HG02571 (cell line): ENCODE measurements around the gene ATP8B4.
"Not testable (repeated sequence)": the region's sequence is repeated elsewhere in the genome, so short reads cannot be mapped to it uniquely, and the experiment has no call there.

ENCODE experiments used
- ATAC-seq: cut with Tn5 transposase; IDR thresholded peaks from one replicate; pipeline ENCODE4 v1.9.1; 2021; ENCODE audit warnings: mild to moderate bottlenecking, moderate library complexity; ENCODE audit not compliant: unreplicated experiment

ATP8B4 gene

DNA sequence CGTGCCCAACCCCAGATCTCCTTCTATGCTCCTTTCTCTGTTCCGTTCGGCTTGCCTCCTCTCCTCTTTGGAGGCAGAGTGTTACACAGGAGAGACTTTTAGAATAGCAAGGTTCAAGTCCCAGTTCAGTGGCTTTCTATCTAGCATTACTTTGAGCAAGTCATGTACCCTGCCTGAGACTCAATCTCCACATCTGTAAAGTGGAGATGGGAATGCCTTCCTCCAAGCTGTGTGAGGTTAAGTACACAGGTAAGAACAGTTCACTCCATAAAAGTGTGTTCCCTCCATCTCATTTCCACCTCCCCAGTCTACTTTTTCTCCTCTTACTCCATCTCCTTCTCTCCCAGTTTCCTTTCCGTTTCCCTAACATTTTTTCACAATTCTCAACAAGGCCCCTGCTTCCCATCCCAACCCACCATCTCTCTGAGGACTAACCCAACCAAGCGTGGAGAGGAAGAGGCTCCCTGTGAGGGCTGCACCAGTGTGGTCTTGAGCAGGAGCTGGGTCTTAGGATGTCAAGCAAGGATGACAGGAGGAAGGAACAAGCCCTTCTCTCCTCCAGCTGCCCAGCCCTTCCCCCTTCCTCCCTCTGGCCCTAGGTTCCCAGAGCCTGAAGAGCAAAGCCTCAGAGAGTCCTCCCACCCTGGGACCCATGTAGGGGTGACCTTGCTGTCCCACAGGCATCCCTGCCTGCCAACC is 6.4 kb downstream of the ATP8B4 start:
- ATAC-seq = no peak

DNA sequence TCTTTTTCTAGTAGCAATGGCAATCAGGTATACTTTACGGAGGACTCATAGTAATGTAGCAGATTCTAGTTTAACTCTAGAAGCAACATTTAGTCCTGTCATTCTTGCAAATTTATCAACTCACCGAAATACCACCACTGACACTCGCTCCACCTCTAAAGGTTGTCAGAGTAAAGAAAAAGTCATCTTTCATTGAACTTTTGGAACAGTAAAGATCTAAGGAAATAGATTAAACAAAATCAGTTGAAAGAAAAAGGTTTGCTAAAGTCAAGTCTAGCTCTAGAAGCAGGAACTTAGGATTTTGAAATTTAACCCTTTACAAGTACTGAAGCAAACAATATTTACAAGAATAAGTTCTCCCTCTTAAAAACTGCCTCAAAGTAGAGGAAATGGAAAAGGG is 8.7 kb downstream of the ATP8B4 start:
- no peak for ATAC-seq

- ATAC-seq = no peak
These were observed 9.7 kb downstream of the ATP8B4 start for GRCh38 chr15:50109076-50109987.

DNA sequence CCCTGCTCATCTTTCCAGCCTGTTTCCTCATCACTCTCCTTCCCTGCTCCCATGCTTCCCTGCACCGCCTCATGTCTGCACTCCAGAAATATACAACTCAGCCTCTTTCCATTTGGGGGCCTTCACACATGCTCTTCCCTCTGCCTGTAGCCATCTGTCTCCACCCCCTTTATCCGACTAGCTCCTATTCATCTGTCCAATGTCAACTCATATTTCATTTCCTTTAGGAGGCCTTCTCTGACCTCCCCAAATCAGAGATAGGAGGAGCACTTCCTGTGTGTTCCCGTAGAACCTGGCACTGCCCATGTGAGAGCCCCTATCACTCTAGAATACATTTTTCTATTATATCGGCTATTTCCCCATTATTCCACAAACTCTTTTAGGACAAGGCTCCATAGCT is 10.6 kb downstream of the ATP8B4 start:
- no peak for ATAC-seq

- peak; percentile 97 for ATAC-seq
These were observed 11.2 kb downstream of the ATP8B4 start for GRCh38 chr15:50107591-50108408.

DNA sequence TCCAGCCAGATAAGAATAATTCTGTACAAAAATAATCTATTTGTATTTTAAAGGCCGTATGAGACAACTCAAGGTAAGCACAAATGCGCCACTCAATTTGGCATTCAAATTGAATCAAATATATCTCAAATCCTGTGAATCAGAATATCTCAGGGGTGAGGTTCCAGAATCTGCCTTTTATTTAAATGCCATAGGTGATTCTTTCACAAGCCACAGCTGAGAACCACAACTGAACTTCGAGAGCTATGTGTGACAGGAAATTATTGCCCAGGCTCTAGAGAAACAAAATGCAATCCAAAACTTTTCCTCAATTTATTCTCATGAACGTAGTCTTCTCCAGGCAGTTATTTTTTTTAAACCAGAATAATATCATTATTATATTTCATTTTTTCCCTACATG is 11.9 kb downstream of the ATP8B4 start:
- ATAC-seq = no peak

DNA sequence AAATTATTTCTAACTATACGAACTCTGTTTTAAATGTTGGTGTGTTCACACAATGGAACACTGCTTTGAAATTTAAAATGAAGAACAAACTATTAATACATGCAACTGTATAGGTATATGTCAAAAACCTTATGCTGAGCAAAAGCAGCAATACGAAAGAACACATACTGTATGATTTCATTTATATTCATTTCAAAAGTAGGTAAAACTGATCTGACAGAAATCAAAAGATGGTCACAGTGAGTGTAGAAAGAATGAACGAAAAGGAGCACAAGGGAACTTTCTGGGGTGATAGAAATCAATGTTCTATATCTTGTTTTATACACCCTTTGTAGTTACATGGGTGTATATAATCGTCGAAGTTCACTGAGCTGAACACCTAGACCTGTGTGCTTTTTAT is 12.6 kb downstream of the ATP8B4 start:
- ATAC-seq = no peak

DNA sequence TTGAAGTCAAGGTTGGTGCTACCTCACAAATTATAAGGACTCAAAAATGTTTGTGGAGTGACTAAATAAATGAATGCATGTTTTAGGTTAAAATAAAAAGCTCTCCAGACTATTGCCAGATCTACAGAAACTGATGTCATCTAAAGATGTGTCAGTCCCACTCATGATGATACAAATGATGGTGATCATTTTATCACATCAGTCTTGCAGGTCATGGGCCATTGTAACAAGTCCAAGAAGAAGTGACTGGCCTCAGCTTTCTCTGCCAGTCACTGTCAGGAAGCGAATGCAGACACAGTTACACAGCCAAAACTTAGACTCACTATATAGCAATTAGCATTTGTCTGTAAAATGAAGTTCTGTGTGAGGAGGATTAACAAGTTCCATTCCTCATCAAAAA is 18.5 kb downstream of the ATP8B4 start:
- no peak for ATAC-seq

DNA sequence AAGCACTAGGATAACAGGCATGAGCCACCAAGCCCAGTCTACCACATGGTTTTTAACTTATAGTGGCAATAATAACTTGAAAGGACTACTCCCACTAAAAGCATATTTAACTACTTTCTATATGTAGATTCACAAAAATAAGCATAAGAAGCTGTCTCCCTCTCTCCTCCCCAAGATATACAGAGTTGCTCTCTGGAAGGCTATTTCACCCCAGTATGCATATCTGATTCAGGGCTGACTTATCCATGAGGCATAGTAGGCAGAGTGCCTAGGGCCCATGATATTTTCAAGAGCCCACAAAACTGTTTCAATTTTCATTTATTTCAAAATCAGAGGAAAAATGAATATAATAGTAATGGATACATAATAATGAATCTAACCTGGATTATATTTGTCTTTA is 20.5 kb downstream of the ATP8B4 start:
- ATAC-seq = no peak

- ATAC-seq = no peak
These were observed 22.9 kb downstream of the ATP8B4 start for GRCh38 chr15:50095938-50096821.

GRCh38 chr15:50089386-50089785 is 29.6 kb downstream of the ATP8B4 start:
- ATAC-seq = not testable (repeated sequence)

- no peak for ATAC-seq
These were observed 34.1 kb downstream of the ATP8B4 start for GRCh38 chr15:50084932-50085331.

DNA sequence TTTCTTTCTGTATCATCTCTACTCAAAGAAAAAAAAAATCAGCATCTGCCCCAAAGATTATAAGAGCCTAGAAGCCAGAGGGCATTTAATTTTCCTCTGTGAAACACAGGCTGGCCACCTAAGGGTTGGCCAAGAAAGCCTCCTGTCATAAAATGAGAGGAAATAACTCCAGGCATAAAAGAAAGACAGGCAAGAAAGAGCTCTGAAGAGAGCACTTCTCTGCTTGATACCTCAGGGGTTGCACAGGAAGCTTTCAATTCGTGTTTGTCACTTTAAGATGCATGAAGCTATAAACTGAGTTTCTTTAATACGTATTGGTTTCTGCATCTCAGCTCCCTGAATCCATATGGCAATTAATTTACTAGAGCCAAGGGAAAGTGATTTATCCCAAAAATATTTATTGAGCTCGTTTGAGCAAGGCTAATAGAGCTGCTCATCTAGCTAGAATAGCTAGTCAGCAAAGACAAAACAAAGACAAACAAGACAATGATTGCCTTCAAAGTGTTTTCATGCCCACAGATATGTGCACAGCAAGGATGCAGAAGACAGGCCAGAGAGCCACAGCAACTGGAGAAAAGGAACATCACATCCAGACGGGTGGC is 35.5 kb downstream of the ATP8B4 start:
- ATAC-seq = no peak

GRCh38 chr15:50082066-50082465 is 37.0 kb downstream of the ATP8B4 start:
- no peak for ATAC-seq

GRCh38 chr15:50077651-50078050 is 41.4 kb downstream of the ATP8B4 start:
- ATAC-seq = no peak

- no peak for ATAC-seq
These were observed 41.9 kb downstream of the ATP8B4 start for GRCh38 chr15:50077176-50077575.

DNA sequence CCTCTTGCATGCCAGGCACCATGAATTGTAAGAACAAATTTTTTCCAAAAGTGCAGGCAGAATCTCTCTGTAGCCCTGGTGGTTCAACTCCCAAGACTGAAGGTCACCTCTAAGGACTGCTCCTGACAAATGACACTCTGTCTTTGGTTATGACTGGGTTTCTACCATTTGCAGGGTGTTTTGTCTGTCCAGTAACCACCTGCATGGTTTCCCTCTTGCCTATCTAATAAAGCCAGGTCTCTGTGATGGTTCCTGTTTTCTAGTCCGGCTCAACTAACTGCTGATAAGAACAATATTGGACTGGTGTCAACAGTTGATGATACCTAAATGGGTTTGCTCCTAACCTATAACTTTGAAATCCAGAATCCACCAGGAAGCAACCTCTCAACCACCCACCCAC is 43.7 kb downstream of the ATP8B4 start:
- ATAC-seq = no peak

DNA sequence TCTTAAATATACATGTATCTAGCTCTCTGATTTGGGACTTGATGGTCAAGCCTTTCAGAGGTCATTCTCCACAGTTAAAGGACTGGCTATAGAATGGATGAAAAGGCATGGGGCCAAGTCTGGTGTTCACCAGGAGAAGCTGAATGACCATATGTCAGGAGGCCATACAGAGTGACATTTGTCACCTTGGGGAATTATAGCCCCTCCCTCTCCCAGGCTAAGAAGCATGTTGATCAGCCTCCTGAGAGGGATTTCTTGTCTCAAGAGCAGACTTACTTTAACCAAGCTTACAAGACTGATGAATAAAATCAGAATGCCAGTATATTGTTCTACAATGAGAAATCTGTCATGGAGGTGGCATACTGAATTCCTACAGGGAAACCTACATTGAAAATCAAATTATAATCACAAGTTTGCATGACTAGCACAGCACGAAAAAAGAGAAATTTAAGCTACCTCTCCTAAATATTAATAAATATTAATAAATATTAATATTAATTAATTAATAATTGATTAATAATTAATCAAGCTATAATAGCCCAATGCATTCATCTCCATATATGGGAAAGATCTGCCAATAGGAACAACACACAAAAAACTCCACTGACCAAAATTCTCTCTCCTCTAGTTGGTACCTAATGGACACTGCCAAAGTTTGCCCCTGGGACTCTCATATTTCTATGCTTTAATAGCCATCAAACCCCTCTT is 47.3 kb downstream of the ATP8B4 start:
- no peak for ATAC-seq

DNA sequence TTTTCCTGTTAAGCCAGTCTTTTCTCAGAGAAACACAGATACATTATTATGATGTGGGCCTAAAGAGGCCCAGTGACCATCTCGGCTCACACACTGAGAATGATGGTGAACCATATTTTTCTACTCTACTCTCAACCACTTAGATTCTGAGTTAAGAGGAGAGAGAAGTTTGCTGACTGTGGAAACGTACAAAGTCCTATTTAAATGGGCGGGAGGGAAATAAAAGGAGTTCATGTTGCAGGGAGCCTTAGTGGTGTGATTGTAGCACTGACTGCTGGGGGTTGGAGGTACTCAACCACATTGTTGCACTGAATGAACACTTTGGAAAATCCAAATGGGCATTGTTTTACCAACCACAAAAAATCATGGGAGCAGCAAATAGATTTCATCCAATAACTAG is 51.0 kb downstream of the ATP8B4 start:
- ATAC-seq = no peak
